GM12874 (cell line): ENCODE results near the gene ITIH4.

Source experiments
- CTCF ChIP-seq: IDR thresholded peaks from 2 replicates; pipeline ENCODE4 v1.5.1; 2011; ENCODE audit warnings: low read depth, mild to moderate bottlenecking, control low read depth, low read length, moderate library complexity; ENCODE audit not compliant: insufficient read depth

The ITIH4 gene

GRCh38 chr3:52844290-52844975, 14.0 kb upstream of the ITIH4 start:
- no peak for TF ChIP-seq CTCF

- TF ChIP-seq CTCF = no peak
These were observed 13.4 kb upstream of the ITIH4 start for GRCh38 chr3:52843881-52844280.

- no peak for TF ChIP-seq CTCF
These were observed 12.8 kb upstream of the ITIH4 start for GRCh38 chr3:52843108-52843865.

- TF ChIP-seq CTCF = no peak
These were observed 12.0 kb upstream of the ITIH4 start for GRCh38 chr3:52842424-52842823.

- TF ChIP-seq CTCF = no peak
These were observed 11.5 kb upstream of the ITIH4 start for GRCh38 chr3:52841981-52842340.

GRCh38 chr3:52841211-52841980, 10.9 kb upstream of the ITIH4 start:
- TF ChIP-seq CTCF = no peak

GRCh38 chr3:52839892-52840545, 9.5 kb upstream of the ITIH4 start:
- no peak for TF ChIP-seq CTCF
